GM18861 (cell line): ENCODE data around the gene MIGA2.

Experiments used
- ATAC-seq: cut with Tn5 transposase; IDR thresholded peaks from one replicate; pipeline ENCODE4 v1.9.1; 2021; ENCODE audit not compliant: unreplicated experiment

The MIGA2 gene

DNA sequence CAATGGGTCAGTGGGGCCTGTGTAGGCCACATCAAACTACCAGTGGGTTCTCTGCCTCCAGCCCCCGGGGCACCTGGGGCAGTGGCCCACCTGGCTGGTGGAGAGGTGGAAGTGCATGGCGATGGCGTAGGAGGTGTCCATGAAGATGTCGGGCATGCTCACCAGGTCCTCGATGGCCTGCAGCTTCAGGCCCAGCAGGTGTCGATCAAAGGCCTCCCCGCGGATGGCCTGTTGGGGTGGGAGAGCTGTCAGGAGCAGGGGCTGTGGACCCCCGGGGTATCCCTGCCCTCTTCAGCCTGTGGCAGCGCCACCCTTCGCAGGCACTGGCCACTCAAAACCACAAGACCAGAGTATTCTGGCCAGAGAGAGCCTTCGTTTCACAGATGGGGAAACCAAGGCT lies 59.5 kb downstream of the MIGA2 start:
- ATAC-seq = no peak

DNA sequence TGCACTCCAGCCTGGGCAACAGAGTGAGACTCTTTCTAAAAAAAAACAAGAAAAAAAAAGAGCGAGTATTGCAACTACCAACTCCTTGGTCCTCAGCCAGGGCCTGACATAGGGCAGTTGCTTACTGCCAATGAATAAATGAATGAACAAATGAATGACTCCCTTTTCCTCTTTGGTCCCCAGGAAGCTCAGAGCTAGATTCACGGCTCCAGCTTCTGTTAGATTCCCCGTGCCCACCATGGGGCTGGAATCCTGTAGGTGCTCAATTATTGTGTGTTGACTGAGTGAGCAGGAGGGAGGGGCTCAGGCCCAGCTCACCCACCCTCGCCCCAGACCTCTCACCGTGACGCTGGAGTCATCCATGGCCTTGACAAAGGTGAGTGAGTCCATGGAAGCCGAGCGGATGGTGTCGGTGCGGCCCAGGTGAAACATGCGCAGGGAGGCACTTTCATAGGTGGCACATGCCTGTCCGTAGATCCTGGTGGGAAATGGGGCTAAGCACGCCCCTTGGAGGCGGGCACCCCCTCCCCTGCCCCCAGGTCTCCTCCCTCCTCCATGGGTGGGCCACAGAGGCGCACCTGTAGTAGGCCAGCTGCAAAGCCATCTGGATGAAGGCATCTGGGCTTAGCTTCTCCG lies 61.4 kb downstream of the MIGA2 start:
- ATAC-seq = no peak

DNA sequence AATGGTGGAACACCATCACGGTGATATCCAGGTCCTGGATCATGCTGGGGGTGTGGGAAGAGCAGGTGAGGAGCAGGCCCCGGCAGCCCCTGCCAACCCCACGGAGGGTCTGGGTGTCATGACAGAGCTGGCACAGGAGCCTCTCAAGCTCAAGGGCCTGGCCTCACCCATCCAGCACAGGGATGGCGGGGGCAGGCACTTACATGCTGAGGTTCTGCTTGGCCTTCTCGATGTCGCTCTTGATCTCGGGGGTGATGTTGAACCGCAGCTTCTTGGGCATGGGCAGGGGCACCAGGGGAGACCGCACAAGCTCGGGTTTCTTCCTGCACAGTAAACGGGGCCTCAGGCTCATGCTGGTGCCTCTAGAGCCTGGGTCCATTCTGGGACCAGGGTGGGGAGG lies 61.9 kb downstream of the MIGA2 start:
- ATAC-seq = no peak

DNA sequence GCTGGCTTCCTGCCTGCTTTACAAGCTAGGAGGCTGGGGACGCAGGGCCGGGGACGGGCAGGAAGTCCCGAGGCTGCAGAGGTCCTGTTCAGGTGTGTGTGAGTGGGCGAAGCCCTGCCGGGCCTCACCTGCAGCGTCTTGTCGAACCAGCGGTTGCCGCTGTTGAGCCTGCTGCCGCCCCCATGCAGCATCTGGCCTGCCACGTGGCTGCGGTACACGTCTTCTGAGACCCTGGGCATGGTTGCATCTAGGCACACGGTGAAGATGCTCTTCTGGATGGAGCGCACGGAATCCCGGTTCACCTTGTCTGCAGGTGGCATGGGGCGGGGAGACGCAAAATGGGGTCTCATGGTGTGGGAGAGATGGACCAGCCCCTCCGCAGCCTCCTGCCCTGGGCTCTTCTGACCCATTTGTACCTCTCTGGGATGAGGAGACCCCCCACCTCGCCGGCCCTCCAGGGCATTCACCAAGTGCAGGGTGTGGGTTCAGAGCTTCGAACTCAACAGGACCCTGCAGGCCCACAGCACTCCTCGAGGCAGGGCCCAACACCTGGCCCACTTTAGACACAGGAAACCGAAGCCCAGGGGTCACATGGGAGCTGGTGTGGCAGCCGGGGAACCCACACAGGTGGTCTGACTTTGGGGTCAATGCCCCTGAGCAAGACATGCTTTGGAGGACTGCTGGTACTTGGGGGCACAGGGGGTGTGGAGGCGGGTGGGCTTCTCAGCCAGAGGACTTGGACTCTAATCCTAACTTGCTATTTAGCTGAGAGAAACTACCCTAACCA lies 64.2 kb downstream of the MIGA2 start:
- ATAC-seq = no peak

DNA sequence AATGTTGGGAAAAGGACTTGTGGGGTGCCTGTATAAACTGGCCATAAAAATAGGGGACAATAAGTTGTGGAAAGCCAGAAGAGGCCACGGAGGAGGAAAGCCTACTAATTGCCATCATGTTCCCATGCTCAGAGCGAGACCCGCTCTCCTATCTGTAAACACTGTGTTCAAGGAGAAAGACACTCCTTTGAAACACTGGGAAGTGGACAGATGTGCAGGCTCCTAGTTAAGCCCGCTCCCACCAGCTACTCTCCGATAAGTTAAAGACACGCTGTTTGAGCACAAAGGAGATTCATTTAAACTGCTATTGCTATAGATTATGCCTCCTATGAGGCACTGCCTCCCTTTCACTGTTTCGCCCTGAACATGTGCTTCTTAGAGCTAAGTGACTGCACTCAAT lies 64.9 kb downstream of the MIGA2 start:
- no peak for ATAC-seq

DNA sequence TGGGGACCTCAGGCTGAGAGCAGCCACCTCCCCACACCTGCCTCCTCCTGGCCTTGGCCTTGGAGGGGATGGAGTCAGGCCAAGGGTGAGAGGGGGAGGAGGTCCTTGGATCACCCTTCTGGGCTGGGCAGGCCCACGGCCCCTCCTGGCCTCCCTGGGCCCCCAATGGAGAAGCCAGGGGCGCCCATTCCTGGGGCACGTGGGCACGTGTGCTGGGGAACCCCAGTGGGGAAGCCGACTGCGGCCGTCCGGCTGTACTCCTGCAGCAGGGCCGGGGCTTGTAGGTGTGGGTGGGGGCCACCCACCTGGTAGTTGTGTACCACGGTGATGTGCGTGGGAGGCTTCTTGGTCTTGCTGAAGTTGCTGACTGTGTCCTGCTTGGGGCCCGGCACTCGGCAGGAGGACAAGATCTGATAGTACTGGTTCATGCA lies 65.7 kb downstream of the MIGA2 start:
- no peak for ATAC-seq

DNA sequence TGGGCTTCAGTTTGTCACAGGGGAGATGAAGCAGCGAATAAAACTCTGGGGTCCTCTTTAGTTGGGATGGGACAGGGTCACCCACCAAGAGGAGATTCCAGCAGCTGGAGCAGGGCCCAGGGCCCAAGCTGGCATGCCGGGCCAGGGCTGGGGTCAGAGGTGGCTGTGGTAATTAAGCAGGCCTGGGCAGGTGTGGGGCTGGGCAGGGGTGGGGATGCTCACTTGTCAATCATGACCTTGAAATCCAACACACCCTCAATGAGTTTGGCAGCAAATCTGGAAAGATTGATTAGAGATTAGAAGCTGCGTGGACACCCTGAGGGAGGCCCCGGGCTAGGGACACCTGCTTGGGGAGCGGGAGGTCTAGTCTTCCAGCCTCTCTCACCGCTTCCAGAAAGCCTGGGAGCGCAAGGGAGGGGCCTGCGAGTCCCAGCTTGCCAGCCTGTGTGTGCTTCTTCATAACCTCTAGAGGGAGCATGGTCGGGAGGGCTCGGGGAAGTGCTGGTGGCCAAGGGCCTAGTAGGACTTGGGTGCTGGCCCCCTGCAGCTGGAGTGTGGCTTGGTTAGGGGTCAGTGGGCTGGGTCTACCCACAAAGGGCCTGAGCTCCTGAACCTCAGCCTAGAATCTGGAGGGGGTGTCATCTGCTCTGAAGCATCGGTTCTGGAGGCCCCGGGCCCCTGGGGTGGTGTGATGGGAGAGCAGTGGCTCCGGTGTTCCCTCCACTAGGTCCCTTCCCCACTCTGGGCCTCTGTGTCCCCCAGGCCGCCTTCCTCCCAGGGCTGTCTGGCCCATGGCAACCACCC lies 66.6 kb downstream of the MIGA2 start:
- no peak for ATAC-seq

DNA sequence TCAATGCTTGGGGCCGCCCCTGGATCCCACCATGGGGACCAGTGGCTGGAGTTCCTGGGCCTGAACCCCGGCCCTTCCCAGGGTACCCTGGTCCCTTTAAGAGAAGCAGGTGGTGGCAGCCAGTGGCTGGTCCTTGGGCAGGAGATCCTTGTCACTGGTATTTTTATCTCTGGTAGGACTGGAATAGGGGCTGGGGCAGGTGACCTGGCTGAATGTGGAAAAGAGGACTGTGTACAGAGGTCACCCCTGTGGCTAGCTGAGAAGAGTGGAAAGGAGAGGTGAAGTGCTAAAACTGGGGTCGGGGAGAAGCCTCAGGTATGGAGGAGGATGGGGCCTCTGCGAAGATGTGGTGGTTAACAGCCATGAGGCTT lies 67.2 kb downstream of the MIGA2 start:
- ATAC-seq = no peak

DNA sequence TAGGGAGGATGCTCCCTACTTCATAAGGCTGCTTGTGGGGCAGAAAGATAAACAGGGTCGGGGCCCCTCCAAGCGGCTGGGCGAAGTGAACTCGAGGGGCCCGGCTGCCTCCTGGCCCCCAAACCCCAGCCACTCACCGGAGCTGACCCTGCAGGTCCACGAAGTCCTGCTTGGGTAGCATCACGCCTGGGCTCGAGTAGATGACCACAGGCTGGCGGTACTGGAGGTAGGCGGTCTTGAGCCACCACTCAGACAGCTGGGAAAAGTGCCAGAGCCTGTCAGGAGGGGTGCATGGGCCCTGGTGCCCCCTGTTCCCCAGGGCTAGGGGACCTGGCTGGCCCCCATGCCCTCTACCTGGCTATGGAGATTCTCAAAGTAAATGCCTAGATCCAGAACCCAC lies 67.6 kb downstream of the MIGA2 start:
- ATAC-seq = no peak

DNA sequence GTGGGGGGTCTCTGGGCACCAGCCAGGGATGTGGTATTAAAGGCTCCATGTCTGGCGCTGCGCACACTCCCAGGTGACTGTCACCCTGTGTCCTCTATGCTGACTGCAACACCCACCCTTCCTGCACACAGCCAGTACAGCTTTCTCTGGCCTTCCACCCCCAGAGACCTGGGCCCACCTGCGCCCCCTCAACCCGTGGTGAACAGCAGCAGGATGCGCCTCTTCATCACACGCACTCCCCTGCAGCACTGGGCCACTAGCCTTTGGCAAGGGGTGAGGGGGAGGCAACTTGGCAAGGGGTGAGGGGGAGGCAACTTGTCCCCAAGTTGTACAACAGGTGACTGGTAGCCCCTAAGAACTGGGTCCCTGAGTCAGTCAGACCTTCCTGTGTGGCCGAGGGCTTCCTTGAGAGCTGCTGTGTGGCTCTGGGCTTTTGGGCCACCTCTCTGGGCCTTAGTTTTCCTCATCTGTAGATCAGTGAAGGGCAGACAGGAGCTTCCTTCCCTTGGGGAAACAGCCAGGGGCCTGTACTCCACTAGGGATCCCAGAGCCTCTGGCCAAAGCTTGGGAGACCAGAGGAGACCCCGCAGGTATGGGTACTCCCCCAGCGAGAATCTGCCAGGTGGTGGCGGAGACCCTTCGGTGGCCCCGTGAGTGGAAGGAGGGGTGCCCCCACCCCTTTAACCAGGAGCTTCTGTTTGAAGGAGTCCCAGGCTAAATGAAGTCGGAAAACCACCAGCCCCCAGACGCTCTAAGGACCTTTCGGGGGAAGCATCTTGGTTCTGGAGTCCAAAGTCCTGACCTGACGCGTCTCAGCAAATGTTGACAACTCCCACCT lies 69.7 kb downstream of the MIGA2 start:
- ATAC-seq = no peak

DNA sequence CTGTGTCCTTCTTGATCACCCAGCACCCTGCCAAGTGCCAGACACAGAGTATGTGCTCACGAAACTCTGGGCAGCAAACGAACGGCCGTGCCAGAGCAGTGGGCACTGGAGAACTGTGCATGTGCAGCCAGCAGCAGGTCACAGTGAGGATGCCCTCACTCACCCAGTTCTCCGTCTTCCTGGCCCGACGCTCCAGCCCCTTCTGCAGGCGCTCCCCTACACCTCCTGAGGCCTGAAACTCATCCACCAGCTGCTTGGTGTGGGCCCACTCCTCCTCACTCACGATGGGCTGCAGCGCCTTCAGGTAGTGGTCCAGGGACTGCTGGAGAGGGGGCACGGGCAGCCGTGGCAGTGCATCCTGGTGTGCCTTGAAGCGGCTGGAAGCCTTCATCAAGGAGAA lies 71.2 kb downstream of the MIGA2 start:
- no peak for ATAC-seq

DNA sequence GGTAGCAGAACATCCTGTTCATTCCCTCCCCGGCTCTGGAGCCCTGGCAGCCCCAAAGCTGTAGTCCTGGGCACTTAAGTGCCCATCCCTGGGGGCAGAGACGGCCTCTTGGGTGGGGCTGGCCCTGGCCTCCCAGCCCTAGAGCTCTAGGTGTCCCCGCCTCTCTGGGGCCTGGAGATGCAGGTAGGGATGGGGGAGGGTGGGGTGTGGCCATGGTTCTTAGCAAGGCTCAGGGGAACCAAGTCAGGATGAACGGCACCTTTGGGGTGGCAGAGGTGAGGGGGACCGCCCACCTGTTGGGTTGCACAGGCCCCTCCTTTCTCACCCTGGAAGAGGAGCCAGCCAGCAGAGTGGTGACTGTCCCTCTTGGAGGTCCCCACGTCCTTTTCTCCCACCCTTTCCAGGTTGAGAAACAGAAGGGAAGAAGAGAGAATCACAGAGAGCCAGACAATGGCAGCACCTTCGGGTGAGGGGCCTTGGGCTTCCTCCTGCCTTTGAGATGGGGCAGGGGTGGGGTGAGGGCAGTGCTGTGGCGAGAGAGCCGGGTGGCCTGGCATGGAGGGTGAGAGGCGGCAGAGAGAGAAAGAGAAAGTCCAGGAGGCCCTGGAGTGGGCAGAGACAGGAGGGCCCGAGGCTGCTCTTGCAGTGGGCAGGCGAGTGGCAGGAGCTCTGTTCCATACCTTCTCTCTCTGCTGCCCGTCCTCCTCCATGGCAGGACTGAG lies 71.8 kb downstream of the MIGA2 start:
- no peak for ATAC-seq

DNA sequence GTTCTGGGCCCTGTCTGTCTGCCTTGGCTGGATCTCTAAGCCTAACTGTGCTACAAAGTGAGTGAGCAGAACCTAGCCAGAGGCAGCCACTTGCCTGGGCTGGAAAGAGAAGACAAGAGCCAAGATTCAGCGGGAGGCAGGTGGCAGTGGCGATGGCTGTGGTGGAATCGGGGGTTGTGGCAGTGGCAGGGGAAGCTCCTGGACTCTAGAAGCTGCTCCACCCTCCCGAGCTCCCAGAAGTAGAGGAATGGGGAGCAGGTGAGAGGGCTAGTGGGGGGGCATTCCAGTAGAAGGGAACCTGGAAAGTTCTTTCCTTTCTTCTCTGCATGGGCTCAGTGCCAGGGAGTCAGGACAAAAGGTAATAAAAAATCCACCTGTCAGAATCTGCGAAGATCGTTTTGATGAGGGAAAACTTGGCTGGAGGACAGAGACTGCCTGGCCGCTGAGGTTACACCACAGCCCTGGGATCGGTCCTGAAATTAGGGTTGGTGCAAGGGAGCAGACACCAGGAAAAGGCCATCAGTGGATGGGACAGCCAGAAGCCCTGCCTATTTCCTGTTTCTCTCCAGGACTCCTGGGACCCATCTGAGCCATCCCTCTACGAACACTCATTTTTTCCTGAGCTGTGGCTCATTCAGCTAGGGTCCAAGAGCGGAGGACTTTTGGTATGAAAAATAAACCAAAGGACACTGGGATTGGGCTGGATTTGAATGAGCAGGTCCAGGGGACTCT lies 72.5 kb downstream of the MIGA2 start:
- no peak for ATAC-seq

DNA sequence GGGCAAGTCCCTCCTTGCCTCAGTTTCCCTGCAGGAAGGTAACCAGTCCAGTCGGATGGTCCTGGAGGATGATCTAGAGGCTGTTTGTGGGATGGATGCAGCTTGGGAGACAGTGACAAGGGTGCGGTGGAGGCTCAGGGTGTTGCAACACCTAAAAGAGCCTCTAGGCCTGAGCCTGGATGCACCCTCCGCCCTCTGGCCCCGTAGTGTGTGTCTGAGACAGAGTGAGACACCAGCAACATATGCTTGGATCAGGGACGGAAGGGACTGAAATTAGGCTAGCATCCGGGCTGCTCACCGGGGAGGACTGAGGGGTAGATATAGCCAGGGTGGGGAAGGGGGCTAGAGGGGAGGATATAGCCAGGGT lies 73.1 kb downstream of the MIGA2 start:
- ATAC-seq = no peak

DNA sequence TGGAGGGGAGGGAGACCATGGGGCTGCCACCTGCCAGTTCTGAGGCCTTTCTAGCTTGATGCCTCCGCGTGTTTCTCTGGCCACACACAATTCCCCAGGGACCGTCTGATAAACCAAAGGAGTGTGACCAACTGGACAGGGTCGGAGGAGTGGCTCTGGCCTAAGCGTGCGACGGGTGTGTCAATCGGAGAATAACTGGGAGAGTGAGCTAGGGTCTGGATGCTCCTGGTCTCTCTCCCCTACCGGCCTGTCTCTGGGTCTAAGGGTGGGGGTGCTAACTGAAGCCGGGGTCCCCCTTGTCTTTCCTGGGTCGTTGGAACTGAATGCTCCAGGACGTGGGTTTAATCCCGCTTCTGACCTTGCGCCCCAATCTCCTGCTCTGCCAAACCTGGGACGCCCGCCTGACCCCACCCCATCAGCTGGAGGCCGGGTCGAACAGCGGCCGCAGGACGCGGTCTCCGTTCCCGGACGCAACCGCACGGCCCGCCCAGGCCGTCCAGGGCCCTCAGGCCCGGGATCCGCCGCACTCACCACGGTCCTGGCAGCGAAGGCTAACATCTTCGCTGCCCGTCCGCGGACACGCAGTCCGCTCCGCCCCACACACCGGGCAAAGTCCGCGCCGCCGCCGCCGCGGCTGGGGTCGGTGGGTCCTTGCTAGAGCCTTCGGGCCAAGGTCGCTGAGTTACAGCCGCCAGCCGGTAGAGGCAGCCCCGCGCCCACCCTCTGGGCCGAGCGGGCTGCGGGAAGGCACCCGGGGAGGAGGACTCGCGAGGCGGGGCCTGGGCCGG lies 73.7 kb downstream of the MIGA2 start:
- peak; percentile 20 for ATAC-seq

DNA sequence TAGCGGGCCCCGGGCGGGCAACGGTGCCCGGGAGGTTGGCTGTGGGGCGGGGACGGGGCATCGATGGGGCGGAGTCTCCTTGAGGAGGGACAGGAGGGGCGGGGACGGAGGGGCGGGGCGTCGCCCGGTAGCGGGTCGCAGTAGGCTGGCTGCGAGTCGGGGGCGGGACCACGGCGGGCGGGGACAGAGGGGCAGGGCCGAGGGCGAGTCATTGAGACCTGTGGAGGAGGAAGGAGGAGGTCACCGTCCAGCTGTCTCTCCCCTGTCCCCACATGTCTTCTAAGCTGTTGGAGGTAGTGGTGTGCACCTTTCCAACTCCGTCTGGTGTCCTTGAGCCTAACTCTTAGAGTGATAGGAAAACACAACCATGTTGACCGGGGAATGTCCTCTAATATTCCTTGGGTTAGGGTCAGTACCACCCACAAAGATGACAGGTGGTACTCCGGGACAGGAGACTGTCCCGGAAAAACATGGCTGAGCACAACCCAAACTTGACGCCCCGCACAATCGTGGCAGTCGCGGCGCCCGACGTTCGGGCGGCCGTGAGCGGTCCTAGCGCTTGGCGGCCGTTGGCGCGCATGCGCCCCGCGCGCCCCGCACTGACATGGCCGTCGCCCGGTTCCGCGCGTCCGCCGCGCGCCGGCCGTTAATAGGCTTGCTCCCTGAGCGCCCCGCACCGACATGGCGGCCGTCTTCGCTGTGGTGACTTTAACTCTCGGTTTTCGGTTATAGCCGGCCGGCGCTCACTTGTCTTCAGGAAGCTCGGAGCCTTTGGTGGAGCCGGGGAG lies 74.5 kb downstream of the MIGA2 start, which contains the start of the genes CRAT and PTPA:
CRAT (minus strand) TSS at position 54 of the 788 bp plus-strand sequence. CDS start 284 bp downstream, outside the sequence.
PTPA (plus strand) TSS at position 676 of the 788 bp plus-strand sequence. CDS start 186 bp downstream, outside the sequence.
- peak; percentile 59 for ATAC-seq

DNA sequence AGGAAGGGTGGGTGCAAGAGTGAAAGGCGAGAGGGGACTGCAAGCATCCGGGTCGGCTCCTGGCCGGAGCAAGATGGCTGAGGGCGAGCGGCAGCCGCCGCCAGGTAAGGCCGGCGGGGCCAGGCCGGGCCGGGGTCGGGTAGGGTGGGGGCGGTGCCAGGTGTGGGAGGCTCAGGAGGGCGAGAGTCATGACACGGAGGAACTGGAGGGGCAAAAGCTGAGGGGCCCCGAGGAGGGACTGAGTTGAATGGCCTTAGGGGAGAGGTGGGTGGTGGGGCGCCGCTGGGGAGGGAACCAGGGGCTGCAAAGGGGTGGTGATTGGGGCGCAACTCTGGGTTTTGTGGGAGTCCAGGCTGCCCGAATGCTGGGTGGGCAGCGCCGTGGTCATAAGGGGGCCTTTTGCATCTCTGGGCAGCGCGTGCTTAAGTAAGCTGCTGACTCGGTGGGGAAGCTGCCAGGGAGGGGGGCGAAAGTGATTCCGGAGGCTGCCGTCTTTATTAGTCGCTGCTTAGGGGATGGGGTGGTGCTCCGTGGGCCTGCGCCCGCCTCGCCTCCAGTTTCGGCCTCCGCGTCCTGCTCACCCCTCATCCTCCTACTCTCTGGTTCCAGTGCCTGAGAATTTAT lies 75.2 kb downstream of the MIGA2 start:
- no peak for ATAC-seq
